ENCODE measurements around the gene TMEM119. TPM values are rescaled to one million over a fixed set of nuclear protein-coding genes. Genes with fewer than 3 reads are reported as not detected.

Gene TMEM119
- total and polyA plus RNA-seq, 10 of the 15 experiments (the other 5 are each of a cell fraction or from before 2014, with no cell fraction given) = 0.11 to 0.44 (median 0.19) TPM; not detected in 5

GRCh38 chr12:108618079-108618952, 20.4 kb upstream of the TMEM119 start (continued):
- TF ChIP-seq POU2F2 (IDR thresholded peaks at IDR 0.05; ENCODE audit: borderline replicate concordance, low read depth, low read length) (0 out of 3 replicates have a peak, but pooled peaks have one; percentile 31), E4F1 (IDR thresholded peaks at IDR 0.05; ENCODE audit: borderline replicate concordance, partially characterized antibody) (no peak), SRF (IDR thresholded peaks at IDR 0.05; ENCODE audit: low read depth in 2 of 2, low read length in 2 of 2) (no peak), CHD2 (IDR thresholded peaks at IDR 0.05; ENCODE audit: borderline replicate concordance, low read depth, low read length) (0 out of 2 replicates have a peak, but pooled peaks have one; percentile 35), ESRRA (IDR thresholded peaks at IDR 0.05; ENCODE audit: low read length) (0 out of 2 replicates have a peak, but pooled peaks have one; percentile 54), SMARCA5 (IDR thresholded peaks at IDR 0.05) (0 out of 2 replicates have a peak, but pooled peaks have one; percentile 2), NR2C2 (IDR thresholded peaks at IDR 0.05; ENCODE audit: borderline replicate concordance, control insufficient read depth, insufficient read length, low read depth) (no peak), RAD21 (IDR thresholded peaks at IDR 0.05; ENCODE audit: insufficient read depth, low read depth, low read length) (peak; percentile 96), YY1 (IDR thresholded peaks at IDR 0.05; ENCODE audit: low read depth, low read length) (peak; percentile 84)

All from GM12878 (cell line).